ENCODE results near the gene BAZ2B.

- TF ChIP-seq, protein P1, sequence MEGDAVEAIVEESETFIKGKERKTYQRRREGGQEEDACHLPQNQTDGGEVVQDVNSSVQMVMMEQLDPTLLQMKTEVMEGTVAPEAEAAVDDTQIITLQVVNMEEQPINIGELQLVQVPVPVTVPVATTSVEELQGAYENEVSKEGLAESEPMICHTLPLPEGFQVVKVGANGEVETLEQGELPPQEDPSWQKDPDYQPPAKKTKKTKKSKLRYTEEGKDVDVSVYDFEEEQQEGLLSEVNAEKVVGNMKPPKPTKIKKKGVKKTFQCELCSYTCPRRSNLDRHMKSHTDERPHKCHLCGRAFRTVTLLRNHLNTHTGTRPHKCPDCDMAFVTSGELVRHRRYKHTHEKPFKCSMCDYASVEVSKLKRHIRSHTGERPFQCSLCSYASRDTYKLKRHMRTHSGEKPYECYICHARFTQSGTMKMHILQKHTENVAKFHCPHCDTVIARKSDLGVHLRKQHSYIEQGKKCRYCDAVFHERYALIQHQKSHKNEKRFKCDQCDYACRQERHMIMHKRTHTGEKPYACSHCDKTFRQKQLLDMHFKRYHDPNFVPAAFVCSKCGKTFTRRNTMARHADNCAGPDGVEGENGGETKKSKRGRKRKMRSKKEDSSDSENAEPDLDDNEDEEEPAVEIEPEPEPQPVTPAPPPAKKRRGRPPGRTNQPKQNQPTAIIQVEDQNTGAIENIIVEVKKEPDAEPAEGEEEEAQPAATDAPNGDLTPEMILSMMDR (IDR thresholded peaks at IDR 0.05), result no peak
- TF ChIP-seq POLR2A (IDR thresholded peaks at IDR 0.05), result no peak
These were observed 35.5 kb upstream of the BAZ2B start for GRCh38 chr2:159651884-159652283.
